ENCODE results near the gene CSH1.

The CSH1 gene

DNA sequence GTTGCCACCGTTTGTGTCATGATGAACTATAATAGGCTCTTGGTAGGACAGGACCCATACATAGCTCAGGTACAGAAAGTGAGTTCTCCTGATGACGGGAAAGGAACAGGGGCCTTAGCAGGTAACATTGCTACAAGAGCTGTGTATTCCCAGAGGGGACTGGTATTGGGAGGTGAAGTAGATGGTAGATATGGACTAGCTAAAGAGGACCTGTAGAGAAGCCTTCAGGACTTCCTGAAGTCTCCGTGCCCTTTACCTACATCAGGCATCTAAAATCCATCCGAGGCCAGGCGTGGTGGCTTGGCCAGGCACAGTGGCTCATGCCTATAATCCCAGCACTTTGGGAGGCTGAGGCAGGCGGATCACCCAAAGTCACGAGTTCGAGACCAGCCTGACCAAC, 41.2 kb downstream of the CSH1 start:
- no peak for DNase-seq

DNA sequence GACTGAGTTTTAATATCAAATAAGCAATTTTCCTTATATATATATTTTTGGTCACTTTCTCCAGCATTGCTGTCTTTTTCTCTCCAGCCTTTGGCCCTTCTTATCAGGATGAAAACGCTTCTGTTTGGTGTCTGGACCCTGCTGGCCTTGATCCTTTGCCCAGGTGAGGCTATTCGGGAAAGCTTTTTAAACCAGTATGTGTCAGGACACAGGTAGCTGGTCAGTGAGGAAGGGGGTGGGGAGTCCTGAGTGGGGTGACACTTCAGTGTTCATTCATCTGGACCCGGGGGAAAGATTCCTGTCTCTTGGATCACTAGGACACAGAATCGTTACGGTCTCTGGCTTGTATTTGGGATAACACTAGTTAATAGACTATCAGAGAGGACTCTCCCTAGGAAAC, 41.7 kb downstream of the CSH1 start:
- DNase-seq = no peak

DNA sequence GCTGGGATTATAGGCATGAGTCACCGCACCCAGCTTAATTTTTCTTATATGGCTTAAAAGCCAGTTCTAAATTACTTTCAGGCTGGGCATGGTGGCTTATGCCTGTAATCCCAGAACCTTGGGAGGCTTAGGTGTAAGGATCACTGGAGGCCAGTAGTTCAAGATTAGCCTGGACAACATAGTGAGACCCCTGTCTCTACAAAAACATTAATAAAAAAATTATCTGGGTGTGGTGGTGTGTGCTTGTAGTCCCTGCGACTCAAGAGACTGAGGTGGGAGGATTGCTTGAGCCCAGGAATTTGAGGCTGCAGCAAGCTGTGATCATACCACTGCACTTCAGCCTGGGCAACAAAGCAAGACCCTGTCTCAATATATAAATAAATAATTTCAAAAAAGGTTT, 43.1 kb downstream of the CSH1 start:
- DNase-seq = no peak

DNA sequence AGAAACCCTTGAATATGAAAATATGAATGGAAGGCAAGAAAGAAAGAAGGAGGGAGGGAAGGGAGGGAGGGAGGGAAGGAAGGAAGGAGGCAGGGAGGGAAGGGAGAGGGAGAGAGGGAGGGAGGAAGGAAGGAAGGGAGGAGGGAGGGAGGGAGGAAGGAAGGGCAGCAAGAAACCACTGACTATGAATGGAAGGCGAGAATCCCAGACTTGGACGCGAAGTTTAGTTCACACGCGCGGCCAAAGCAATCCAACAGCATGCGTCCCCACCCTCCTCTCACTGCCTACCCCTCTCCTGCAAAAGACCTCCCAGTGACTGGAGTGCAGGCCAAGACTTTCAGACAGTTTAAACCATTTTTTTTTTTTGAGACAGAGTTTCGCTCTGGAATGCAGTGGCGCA, 46.0 kb downstream of the CSH1 start:
- DNase-seq = no peak

DNA sequence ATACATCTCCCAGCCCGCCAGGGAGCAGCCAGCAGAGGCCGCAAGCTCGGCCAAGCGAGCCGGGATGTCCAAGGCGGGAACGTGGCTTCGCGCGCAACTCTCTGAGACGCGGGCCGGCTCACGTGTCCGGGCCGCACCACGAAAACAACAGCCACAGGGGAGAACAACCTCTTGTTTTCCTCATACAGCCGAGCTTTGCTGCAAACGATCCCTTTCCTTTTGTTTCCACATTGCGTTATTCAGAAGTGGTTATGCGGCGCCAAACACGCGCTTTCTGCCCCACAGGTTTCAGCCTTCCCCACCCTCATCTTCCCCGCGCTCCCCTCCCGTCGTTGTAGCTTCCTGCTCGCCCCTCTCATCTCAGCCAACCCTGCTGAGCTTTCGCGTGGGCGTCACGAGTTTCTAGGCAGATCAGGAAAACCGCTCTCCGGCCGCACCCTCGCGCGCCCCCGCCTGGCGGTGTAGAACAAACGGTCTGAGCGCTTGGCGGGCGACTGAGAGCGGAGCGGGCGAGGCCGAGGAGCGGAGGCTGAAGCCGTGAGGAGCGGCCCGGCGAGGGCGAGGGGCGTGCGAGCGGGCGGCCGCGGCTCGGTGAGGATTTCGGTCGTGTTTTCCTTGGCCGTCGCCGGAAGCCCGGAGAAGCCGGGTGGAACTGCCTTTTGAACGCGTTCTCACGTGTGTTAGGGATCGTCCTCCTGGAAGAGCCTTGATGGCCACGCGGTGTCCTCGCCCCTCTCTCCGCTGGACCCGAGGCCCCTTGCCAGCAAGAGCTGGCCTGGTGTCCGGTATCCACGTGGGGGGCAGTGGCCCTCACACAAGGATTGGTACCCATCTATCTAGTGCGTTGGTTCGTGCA, 47.3 kb downstream of the CSH1 start:
- DNase-seq = no peak

DNA sequence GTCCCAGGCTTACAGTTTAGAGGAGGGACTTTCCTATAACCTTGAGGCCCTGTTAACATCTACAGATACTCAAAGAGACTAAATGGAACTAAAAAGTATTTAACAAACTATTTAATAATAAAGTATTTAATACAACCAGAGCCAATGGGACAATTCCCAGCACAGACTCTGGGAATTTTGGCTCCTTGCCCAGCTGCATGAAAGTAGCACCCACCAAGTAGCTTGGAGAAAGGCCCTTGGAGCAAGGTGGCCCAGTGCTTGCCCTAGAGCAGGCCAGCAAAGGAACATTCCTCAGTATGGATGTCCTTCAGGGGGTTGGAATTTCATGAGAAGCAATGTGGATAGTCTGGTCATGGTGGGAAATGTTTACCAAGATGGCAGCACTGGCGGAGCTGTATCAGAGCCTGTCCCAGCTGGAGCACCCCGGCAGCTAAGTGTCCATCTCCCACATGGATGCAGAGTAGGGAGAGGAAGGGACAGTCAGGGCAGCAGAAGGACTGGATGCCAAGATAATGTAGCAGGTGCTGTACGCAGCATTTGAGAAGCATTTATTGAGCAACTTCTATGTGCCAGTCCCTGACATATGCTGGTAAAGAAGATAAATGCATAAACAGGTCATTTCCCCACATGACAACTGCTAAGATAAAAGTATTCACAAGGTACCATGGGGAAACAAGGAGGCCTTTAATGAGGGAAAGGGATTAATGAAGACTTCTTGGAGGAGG, 48.7 kb downstream of the CSH1 start:
- no peak for DNase-seq

DNA sequence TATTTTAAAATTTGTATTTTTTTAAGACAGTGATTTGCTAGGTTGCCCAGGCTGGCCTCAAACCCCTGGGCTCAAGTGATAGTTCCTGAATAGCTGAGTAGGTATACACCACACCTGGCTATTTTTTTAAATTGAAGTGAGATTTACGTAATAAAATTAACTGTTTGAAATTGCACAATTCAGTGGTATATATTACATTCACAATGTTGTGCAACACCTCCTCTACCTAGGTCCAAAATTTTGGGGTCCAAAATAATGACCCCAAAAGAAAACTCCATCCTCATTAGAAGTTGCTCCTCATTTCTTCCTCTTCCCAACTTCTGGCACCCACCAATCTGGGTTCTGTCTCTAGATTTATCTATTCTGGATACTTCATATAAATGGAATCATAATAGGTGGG, 50.9 kb downstream of the CSH1 start:
- DNase-seq = no peak

Data from NCI-H1694 (cell line).